ENCODE measurements around the gene SHC4.

The SHC4 gene

DNA sequence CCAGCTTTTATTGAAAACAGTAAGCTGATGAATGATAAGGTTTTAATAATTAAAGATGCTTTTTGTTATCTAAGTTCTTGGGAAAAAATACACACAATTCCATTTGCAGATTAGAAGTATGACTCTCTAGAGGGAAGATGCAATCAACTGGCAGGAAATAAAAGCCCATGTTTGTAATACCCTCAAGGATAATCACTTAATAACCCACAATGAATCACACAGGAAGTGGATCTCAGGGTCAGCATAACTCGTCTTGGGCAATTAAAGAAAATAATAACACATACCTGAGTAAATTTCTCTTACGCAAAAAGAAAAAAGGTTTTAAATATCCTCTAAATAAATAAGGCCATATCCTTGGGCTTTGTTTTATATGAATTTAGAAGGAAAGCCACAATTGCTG, 95.2 kb downstream of the SHC4 start:
- WGBS, 2 donors (ENCODE audit: extremely low coverage in 2 of 2, insufficient read length in 2 of 2, insufficient replicate concordance in 1 of 2) = no CpG with 5 or more reads among the region's 2 CpGs

DNA sequence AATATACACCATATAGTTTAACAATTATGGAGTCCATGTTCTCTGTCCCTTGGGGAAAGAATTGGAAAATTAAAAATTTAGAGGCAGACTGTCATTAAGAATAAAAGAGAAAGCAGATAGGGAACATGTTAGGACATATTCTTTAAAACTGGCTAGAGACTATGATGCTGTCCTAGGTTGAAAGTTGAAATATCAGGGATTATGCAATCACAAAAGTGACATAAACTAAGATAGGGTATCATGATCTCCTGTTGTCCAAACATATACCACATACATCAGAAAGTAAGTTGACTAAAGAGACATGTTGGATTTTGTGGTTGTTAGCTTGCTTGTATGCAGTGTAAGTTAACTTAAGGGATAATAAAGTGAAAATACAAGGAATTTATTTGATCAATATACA, 95.7 kb downstream of the SHC4 start:
- Histone ChIP-seq H3K14ac (ENCODE audit: low read length) (no peak overlapping the region), H2BK12ac (ENCODE audit: low read length) (no peak overlapping the region), H3K4me3 (ENCODE audit: low read length in 2 of 2) (no peak overlapping the region), H3K9me3 (replicated peaks in 1 of 2; ENCODE audit: control insufficient read depth in 2 of 2, insufficient read depth in 1 of 2, low read depth in 1 of 2, low read length in 2 of 2) (no peaks in the 10 kb centered on the region), H3K27me3 (ENCODE audit: control insufficient read depth in 3 of 3, insufficient read depth in 3 of 3, low read depth in 1 of 3, low read length in 3 of 3) (no peaks in the 10 kb centered on the region), H3K4ac (ENCODE audit: low read length) (no peak overlapping the region), H3K4me2 (ENCODE audit: insufficient read depth, low read length, poor library complexity, severe bottlenecking) (no peak overlapping the region), H3K36me3 (replicated peaks in 1 of 2; ENCODE audit: control insufficient read depth in 2 of 2, insufficient read depth in 2 of 2, low read length in 2 of 2) (no peaks in the 10 kb centered on the region), H3K9ac (ENCODE audit: low read depth, low read length, poor library complexity) (no peak overlapping the region), H3K23ac (ENCODE audit: low read depth, low read length, poor library complexity) (no peak overlapping the region), H2BK15ac (ENCODE audit: low read length) (no peak overlapping the region), H3K18ac (ENCODE audit: low read length) (no peak overlapping the region), H3K4me1 (ENCODE audit: control insufficient read depth in 2 of 2, insufficient read depth in 1 of 2, low read depth in 1 of 2, low read length in 2 of 2) (peaks cover 7 to 9% of the 10 kb centered on the region in 2 donors), H3K27ac (replicated peaks; ENCODE audit: low read length) (no peak overlapping the region), H2AFZ (ENCODE audit: low read length) (no peak overlapping the region), H2BK120ac (ENCODE audit: low read depth, low read length) (no peak overlapping the region), H2BK5ac (ENCODE audit: low read length) (no peak overlapping the region), H2AK5ac (ENCODE audit: low read depth, low read length) (no peak overlapping the region), H4K91ac (ENCODE audit: low read depth, low read length, poor library complexity) (no peak overlapping the region), H4K8ac (ENCODE audit: low read depth, low read length) (no peak overlapping the region), H3K79me1 (ENCODE audit: low read depth, low read length) (no peaks in the 10 kb centered on the region)
- no peak for DNase-seq (ENCODE audit: low spot score)

More for the DNA sequence above, 95.2 kb downstream of the SHC4 start:
- H3K18ac ChIP-seq (ENCODE audit: low read length) = no peak overlapping the region
- no peaks in the 10 kb centered on the region for H3K36me3 ChIP-seq (replicated peaks in 1 of 2; ENCODE audit: control insufficient read depth in 2 of 2, insufficient read depth in 2 of 2, low read length in 2 of 2)
- H2BK5ac ChIP-seq (ENCODE audit: low read length) = no peak overlapping the region
- H2BK120ac ChIP-seq (ENCODE audit: low read depth, low read length) = no peak overlapping the region
- no peak overlapping the region for H3K4me2 ChIP-seq (ENCODE audit: insufficient read depth, low read length, poor library complexity, severe bottlenecking)
- no peak overlapping the region for H2BK12ac ChIP-seq (ENCODE audit: low read length)
- H3K27me3 ChIP-seq (ENCODE audit: control insufficient read depth in 3 of 3, insufficient read depth in 3 of 3, low read depth in 1 of 3, low read length in 3 of 3) = no peaks in the 10 kb centered on the region
- H2AK5ac ChIP-seq (ENCODE audit: low read depth, low read length) = no peak overlapping the region
- H3K27ac ChIP-seq (replicated peaks; ENCODE audit: low read length) = no peak overlapping the region
- H3K9me3 ChIP-seq (replicated peaks in 1 of 2; ENCODE audit: control insufficient read depth in 2 of 2, insufficient read depth in 1 of 2, low read depth in 1 of 2, low read length in 2 of 2) = no peaks in the 10 kb centered on the region
- H3K23ac ChIP-seq (ENCODE audit: low read depth, low read length, poor library complexity) = no peak overlapping the region
- no peaks in the 10 kb centered on the region for H3K79me1 ChIP-seq (ENCODE audit: low read depth, low read length)
- H3K14ac ChIP-seq (ENCODE audit: low read length) = no peak overlapping the region
- H3K4me1 ChIP-seq (ENCODE audit: control insufficient read depth in 2 of 2, insufficient read depth in 1 of 2, low read depth in 1 of 2, low read length in 2 of 2) = peaks cover 7 to 9% of the 10 kb centered on the region in 2 donors
- H3K4ac ChIP-seq (ENCODE audit: low read length) = no peak overlapping the region
- no peak overlapping the region for H4K8ac ChIP-seq (ENCODE audit: low read depth, low read length)
- no peak overlapping the region for H3K4me3 ChIP-seq (ENCODE audit: low read length in 2 of 2)
- no peak overlapping the region for H2AFZ ChIP-seq (ENCODE audit: low read length)
- H3K9ac ChIP-seq (ENCODE audit: low read depth, low read length, poor library complexity) = no peak overlapping the region
- DNase-seq (ENCODE audit: low spot score) = no peak
- no peak overlapping the region for H4K91ac ChIP-seq (ENCODE audit: low read depth, low read length, poor library complexity)
- no peak overlapping the region for H2BK15ac ChIP-seq (ENCODE audit: low read length)

- Histone ChIP-seq H3K9ac (ENCODE audit: low read depth, low read length, poor library complexity) (no peak overlapping the region), H4K91ac (ENCODE audit: low read depth, low read length, poor library complexity) (no peak overlapping the region), H3K27ac (replicated peaks; ENCODE audit: low read length) (no peak overlapping the region), H3K4me2 (ENCODE audit: insufficient read depth, low read length, poor library complexity, severe bottlenecking) (no peak overlapping the region), H3K4me3 (ENCODE audit: low read length in 2 of 2) (no peak overlapping the region), H3K27me3 (ENCODE audit: control insufficient read depth in 3 of 3, insufficient read depth in 3 of 3, low read depth in 1 of 3, low read length in 3 of 3) (no peaks in the 10 kb centered on the region), H3K36me3 (replicated peaks in 1 of 2; ENCODE audit: control insufficient read depth in 2 of 2, insufficient read depth in 2 of 2, low read length in 2 of 2) (no peaks in the 10 kb centered on the region), H2AFZ (ENCODE audit: low read length) (peak overlapping the region; percentile 41), H3K79me1 (ENCODE audit: low read depth, low read length) (no peaks in the 10 kb centered on the region), H2BK12ac (ENCODE audit: low read length) (no peak overlapping the region), H2BK120ac (ENCODE audit: low read depth, low read length) (no peak overlapping the region), H2BK5ac (ENCODE audit: low read length) (no peak overlapping the region), H3K14ac (ENCODE audit: low read length) (no peak overlapping the region), H3K9me3 (replicated peaks in 1 of 2; ENCODE audit: control insufficient read depth in 2 of 2, insufficient read depth in 1 of 2, low read depth in 1 of 2, low read length in 2 of 2) (no peaks in the 10 kb centered on the region), H3K4ac (ENCODE audit: low read length) (no peak overlapping the region), H4K8ac (ENCODE audit: low read depth, low read length) (no peak overlapping the region), H3K18ac (ENCODE audit: low read length) (no peak overlapping the region), H3K4me1 (ENCODE audit: control insufficient read depth in 2 of 2, insufficient read depth in 1 of 2, low read depth in 1 of 2, low read length in 2 of 2) (peaks cover 7 to 9% of the 10 kb centered on the region in 2 donors), H2BK15ac (ENCODE audit: low read length) (no peak overlapping the region), H2AK5ac (ENCODE audit: low read depth, low read length) (no peak overlapping the region), H3K23ac (ENCODE audit: low read depth, low read length, poor library complexity) (no peak overlapping the region)
- WGBS, 2 donors (ENCODE audit: extremely low coverage in 2 of 2, insufficient read length in 2 of 2, insufficient replicate concordance in 1 of 2) = no CpG with 5 or more reads among the region's 2 CpGs
- DNase-seq (ENCODE audit: low spot score) = no peak
These were observed 97.6 kb downstream of the SHC4 start for GRCh38 chr15:48866141-48866563.

DNA sequence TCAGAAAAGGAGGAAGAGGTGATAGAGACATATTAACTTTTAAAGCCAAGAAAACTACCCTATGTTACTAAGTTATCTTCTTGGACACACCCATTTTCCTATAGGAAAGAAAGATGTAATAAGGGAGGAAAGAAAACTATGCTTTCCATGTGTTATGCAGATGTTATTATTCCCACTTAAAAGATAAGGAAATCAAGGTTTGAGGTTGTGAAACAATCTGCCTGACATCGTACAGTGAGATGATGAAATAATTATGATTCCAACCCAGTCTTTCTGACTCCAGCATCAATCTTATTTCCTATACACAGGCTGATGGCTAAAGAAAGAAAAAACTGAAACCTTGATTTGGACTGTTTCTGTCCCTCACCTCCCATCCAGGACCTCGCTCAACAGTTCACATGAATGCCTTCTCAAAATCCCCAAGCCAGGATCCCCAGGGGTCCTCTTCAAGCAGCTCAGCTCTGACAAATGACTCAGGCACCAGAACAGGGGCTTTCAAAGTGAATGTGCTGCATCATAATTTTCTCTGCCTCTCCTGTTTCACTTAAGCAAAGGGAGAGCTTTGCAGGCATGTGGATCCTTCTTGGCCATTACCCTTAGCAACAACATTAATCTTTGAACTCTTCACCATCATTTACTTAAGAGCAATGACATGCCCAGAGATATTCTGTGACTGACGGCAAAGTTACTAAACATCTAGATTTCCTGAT, 98.2 kb downstream of the SHC4 start:
- H2BK15ac ChIP-seq (ENCODE audit: low read length) = no peak overlapping the region
- no CpG with 5 or more reads among the region's 3 CpGs for WGBS, 2 donors (ENCODE audit: extremely low coverage in 2 of 2, insufficient read length in 2 of 2, insufficient replicate concordance in 1 of 2)
- DNase-seq (ENCODE audit: low spot score) = no peak
- H3K36me3 ChIP-seq (replicated peaks in 1 of 2; ENCODE audit: control insufficient read depth in 2 of 2, insufficient read depth in 2 of 2, low read length in 2 of 2) = no peaks in the 10 kb centered on the region
- no peak overlapping the region for H3K27ac ChIP-seq (replicated peaks; ENCODE audit: low read length)
- no peak overlapping the region for H3K23ac ChIP-seq (ENCODE audit: low read depth, low read length, poor library complexity)
- no peak overlapping the region for H4K8ac ChIP-seq (ENCODE audit: low read depth, low read length)
- no peaks in the 10 kb centered on the region for H3K27me3 ChIP-seq (ENCODE audit: control insufficient read depth in 3 of 3, insufficient read depth in 3 of 3, low read depth in 1 of 3, low read length in 3 of 3)
- H3K9ac ChIP-seq (ENCODE audit: low read depth, low read length, poor library complexity) = no peak overlapping the region
- H2BK120ac ChIP-seq (ENCODE audit: low read depth, low read length) = no peak overlapping the region
- H4K91ac ChIP-seq (ENCODE audit: low read depth, low read length, poor library complexity) = no peak overlapping the region
- H3K14ac ChIP-seq (ENCODE audit: low read length) = no peak overlapping the region
- no peak overlapping the region for H3K4me3 ChIP-seq (ENCODE audit: low read length in 2 of 2)
- no peak overlapping the region for H3K18ac ChIP-seq (ENCODE audit: low read length)
- H2AK5ac ChIP-seq (ENCODE audit: low read depth, low read length) = no peak overlapping the region
- no peak overlapping the region for H2BK12ac ChIP-seq (ENCODE audit: low read length)
- H3K4ac ChIP-seq (ENCODE audit: low read length) = no peak overlapping the region
- H2BK5ac ChIP-seq (ENCODE audit: low read length) = no peak overlapping the region
- no peak overlapping the region for H3K4me2 ChIP-seq (ENCODE audit: insufficient read depth, low read length, poor library complexity, severe bottlenecking)
- no peaks in the 10 kb centered on the region for H3K79me1 ChIP-seq (ENCODE audit: low read depth, low read length)
- H2AFZ ChIP-seq (ENCODE audit: low read length) = peak overlapping the region; percentile 41
- H3K9me3 ChIP-seq (replicated peaks in 1 of 2; ENCODE audit: control insufficient read depth in 2 of 2, insufficient read depth in 1 of 2, low read depth in 1 of 2, low read length in 2 of 2) = no peaks in the 10 kb centered on the region
- H3K4me1 ChIP-seq (ENCODE audit: control insufficient read depth in 2 of 2, insufficient read depth in 1 of 2, low read depth in 1 of 2, low read length in 2 of 2) = peaks cover 7 to 9% of the 10 kb centered on the region in 2 donors
